DND-41 (cell line): ENCODE data around the gene FCGR1A.
A peak's percentile ranks its signal among the peaks of the same experiment; 100 is the strongest.
"Not testable (repeated sequence)": the region's sequence is repeated elsewhere in the genome, so short reads cannot be mapped to it uniquely, and the experiment has no call there.

ENCODE experiments used
- ATAC-seq: fragments of 200-7000 bp; cut with Tn5 transposase; 3 replicates; pipeline ENCODE4 v1.9.1; 2021; ENCODE audit warnings: low read depth; ENCODE audit not compliant: insufficient read depth
- DNase-seq: peaks from one replicate; pipeline ENCODE4 v3.0.0-alpha.2; 2020
- H2AFZ ChIP-seq: 2 replicates; pipeline ENCODE4 v1.6.0; 2012; ENCODE audit warnings: low read depth, low read length
- H3K27ac ChIP-seq: 2 replicates; pipeline ENCODE4 v1.5.1; 2012; ENCODE audit warnings: low read length, inconsistent platforms
- H3K27me3 ChIP-seq: fragments of 200-600 bp; sonication (generic); 2 replicates; pipeline ENCODE4 v1.6.0; 2012; ENCODE audit warnings: low read length, mild to moderate bottlenecking, inconsistent platforms; ENCODE audit not compliant: insufficient read depth, poor library complexity
- H3K36me3 ChIP-seq: 2 replicates; pipeline ENCODE4 v1.5.1; 2012; ENCODE audit warnings: low read length, inconsistent platforms; ENCODE audit not compliant: insufficient read depth
- H3K4me1 ChIP-seq: 2 replicates; pipeline ENCODE4 v1.5.1; 2012; ENCODE audit warnings: mild to moderate bottlenecking, low read length; ENCODE audit not compliant: insufficient read depth
- H3K4me2 ChIP-seq: 2 replicates; pipeline ENCODE4 v1.6.0; 2012; ENCODE audit warnings: mild to moderate bottlenecking, moderate library complexity, low read length, inconsistent platforms; ENCODE audit not compliant: insufficient read depth
- H3K4me3 ChIP-seq, 2 experiments: fragments of 200-600 bp in 1 of 2; shearing (Covaris generic) in 1 of 2; 2 replicates each; pipeline ENCODE4 v1.5.1; 2012 to 2016; ENCODE audit warnings: inconsistent platforms in 2 of 2, low read length in 2 of 2, mild to moderate bottlenecking in 2 of 2, low read depth in 1 of 2, moderate library complexity in 1 of 2
- H3K79me2 ChIP-seq: 2 replicates; pipeline ENCODE4 v1.6.0; 2012; ENCODE audit warnings: low read length, inconsistent platforms; ENCODE audit not compliant: insufficient read depth
- H3K9ac ChIP-seq: 2 replicates; pipeline ENCODE4 v1.6.0; 2012; ENCODE audit warnings: low read depth, mild to moderate bottlenecking, inconsistent platforms, low read length, moderate library complexity
- H3K9me3 ChIP-seq: 2 replicates; pipeline ENCODE4 v1.5.1; 2012; ENCODE audit warnings: low read length, moderate library complexity, mild to moderate bottlenecking, inconsistent platforms; ENCODE audit not compliant: insufficient read depth, severe bottlenecking
- H4K20me1 ChIP-seq: 2 replicates; pipeline ENCODE4 v1.6.0; 2012; ENCODE audit warnings: low read length; ENCODE audit not compliant: insufficient read depth

The FCGR1A gene

DNA sequence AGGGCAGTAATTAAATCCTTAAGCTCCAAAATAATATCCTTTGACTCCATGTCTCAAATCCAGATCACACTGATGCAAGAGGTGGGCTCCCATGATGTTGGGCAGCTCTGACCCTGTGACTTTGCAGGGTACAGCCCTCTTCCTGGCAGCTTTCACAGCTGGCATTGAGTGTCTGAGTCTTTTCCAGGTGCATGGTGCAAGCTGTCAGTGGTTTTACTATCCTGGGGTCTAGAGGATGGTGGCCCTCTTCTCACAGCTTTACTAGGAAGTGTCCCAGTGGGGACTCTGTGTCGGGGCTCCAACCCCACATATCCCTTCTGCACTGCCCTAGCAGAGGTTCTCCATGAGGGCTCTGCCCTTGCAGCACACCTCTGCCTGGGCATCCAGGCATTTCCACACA lies 16.3 kb upstream of the FCGR1A start:
- H4K20me1 ChIP-seq, H3K79me2 ChIP-seq, H3K4me2 ChIP-seq, H2AFZ ChIP-seq, H3K27me3 ChIP-seq, H3K9me3 ChIP-seq, H3K9ac ChIP-seq, H3K4me3 ChIP-seq, H3K36me3 ChIP-seq: not testable (repeated sequence)
- ATAC-seq (peak; percentile 73), DNase-seq (peak; percentile 50)
- peak overlapping the region; percentile 65; the same call in 1 of the 2 replicates for H3K27ac ChIP-seq
- H3K4me1 ChIP-seq = peaks cover 25% of the 10 kb centered on the region

DNA sequence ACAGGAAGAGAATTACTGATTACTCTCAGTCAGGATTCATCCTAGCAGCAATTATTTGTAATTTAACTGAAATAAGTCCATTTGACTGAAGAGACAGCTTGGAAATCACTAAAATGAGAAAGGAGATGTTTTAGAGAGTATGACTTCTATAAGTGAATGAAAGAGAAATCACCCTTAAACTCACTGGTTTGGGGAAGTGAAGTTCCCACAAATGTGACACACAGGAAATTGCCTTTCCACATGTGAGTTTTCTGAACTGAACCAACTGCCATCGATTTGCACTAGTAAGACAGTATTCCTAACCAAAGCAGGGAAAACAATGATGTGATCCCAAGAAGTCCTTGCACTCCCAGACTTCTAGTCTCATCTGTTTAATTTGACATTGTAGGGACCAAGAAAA lies 13.3 kb upstream of the FCGR1A start:
- H3K4me1 ChIP-seq = peaks cover 11% of the 10 kb centered on the region
- not testable (repeated sequence) for H2AFZ ChIP-seq, H3K9ac ChIP-seq, DNase-seq, H3K27me3 ChIP-seq, H3K4me3 ChIP-seq, H3K9me3 ChIP-seq, H3K36me3 ChIP-seq, H4K20me1 ChIP-seq, H3K79me2 ChIP-seq, H3K27ac ChIP-seq, H3K4me2 ChIP-seq
- ATAC-seq = 0 out of 3 replicates have a peak, but pooled peaks have one; percentile 31

DNA sequence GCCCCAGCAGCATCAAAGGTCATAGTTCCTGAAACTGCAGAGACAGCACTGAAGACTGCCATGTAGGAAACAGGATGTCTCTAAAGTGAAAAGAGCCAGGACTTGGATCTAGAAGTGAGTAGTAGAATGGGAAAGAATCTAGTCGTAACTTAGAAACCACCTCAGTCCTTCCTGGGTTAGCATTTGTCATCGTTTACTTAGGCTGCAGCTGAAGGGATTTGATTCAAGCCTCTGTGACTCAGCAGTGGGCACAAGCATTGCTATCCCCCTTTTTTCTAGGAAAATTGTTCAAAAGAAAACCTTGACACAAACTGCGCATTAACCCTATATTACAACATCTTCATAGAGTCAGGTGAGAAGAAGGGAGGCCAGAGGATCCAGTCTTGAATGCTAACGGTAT lies 11.8 kb upstream of the FCGR1A start:
- not testable (repeated sequence) for DNase-seq, H3K4me3 ChIP-seq, ATAC-seq

DNA sequence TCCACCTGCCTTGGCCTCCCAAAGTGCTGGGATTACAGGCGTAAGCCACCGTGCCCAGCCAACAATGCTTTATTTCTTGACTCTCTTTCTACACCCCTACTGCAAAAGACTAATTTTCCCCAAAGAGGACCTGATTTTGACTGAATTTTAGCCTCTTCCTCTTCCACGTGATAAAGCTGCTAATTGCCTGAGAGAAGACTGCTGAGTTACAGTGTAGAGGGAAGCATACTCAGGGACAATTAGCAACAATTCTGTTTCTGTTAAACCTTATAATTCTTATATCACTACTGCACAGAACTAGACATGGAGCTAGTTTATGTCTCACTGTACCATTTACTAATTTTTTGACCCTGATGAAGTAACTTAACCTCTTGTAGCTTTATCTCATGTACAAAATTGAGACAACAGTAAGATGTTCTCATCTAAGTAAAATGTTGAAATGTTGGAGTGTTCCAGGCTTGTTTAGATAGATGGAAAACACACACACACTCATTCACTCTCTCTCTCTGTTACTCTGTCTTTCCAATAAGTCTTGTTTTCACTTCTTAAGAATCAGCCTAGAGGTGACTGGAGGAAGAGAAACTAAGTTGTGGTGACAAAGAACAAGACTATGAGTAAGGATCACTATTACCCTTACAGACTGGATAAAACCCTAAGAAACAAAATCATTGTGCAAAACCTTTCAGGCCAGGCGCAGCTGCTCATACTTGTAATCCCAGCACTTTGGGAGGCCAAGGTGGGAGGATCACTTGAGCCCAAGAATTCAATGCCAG lies 10.7 kb upstream of the FCGR1A start:
- not testable (repeated sequence) for H4K20me1 ChIP-seq, H2AFZ ChIP-seq, H3K36me3 ChIP-seq, H3K9ac ChIP-seq, DNase-seq, H3K9me3 ChIP-seq, H3K27ac ChIP-seq, H3K27me3 ChIP-seq, H3K4me3 ChIP-seq, H3K79me2 ChIP-seq, H3K4me2 ChIP-seq
- peak; percentile 34; the same call in 1 of the 3 replicates for ATAC-seq
- H3K4me1 ChIP-seq = peaks cover 14% of the 10 kb centered on the region

More for the DNA sequence above, 11.8 kb upstream of the FCGR1A start:
- not testable (repeated sequence) for H3K9ac ChIP-seq, H3K27me3 ChIP-seq, H3K27ac ChIP-seq, H3K79me2 ChIP-seq, H3K9me3 ChIP-seq, H2AFZ ChIP-seq, H3K4me2 ChIP-seq, H3K36me3 ChIP-seq, H4K20me1 ChIP-seq
- H3K4me1 ChIP-seq = peaks cover 16% of the 10 kb centered on the region

DNA sequence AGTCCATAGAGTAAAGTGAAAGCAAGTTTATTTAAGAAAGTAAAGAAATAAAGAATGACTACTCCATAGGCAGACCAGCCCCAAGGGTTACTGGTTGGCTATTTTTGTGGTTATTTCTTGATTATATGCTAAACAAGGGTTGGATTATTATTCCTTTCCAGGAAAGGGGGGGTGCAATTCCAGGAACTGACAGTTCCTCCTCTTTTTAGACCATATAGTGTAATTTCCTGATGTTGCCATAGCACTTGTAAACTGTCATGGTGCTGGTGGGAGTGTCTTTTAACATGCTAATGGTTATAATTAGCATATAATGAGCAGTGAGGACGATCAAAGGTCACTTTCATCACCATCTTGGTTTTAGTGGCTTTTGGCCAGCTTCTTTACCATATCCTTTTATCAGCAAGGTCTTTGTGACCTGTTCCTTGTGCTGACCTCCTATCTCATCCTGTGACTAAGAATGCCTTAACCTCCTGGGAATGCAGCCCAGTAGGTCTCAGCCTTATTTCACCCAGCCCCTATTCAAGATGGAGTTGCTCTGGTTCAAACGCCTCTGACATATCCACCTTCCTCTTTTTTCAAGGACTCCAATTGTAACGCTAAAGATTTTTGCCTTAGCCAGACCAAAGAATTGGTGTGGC lies 6.9 kb upstream of the FCGR1A start:
- peak overlapping the region; percentile 65 for H3K27ac ChIP-seq
- peaks cover 17% of the 10 kb centered on the region for H3K4me1 ChIP-seq
- not testable (repeated sequence) for H3K9me3 ChIP-seq, H4K20me1 ChIP-seq, H2AFZ ChIP-seq, H3K79me2 ChIP-seq, H3K4me3 ChIP-seq, H3K9ac ChIP-seq, H3K36me3 ChIP-seq, H3K27me3 ChIP-seq
- ATAC-seq (0 out of 3 replicates have a peak, but pooled peaks have one; percentile 5), DNase-seq (peak; percentile 42)
- 0 out of 2 replicates have a peak overlapping the region, but pooled peaks have one; percentile 12 for H3K4me2 ChIP-seq

DNA sequence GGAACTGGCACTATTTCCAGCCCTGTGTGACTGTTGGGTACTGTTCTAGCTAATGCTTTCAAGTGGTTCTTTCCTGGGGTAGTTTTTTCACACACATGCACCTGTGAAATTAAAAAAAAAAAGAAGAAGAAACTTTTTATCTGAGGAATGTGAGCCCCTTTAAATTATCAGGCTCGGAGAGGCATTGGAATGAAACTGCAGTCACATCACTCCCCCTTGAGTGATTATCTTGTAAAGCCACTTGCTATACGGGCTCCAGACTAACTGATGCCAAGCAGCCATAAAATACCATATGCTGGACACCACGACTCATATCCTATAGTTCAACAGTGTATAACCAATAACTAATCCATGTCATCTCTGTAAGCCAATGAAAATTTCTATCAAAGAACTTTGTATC lies 5.4 kb upstream of the FCGR1A start:
- not testable (repeated sequence) for H3K36me3 ChIP-seq, H3K79me2 ChIP-seq, H3K27me3 ChIP-seq, H3K4me3 ChIP-seq, H2AFZ ChIP-seq, H4K20me1 ChIP-seq, H3K9me3 ChIP-seq
- Histone ChIP-seq H3K4me2 (0 out of 2 replicates have a peak overlapping the region, but pooled peaks have one; percentile 22), H3K27ac (peak overlapping the region; percentile 67), H3K9ac (0 out of 2 replicates have a peak overlapping the region, but pooled peaks have one; percentile 26), H3K4me1 (peaks cover 17% of the 10 kb centered on the region)
- peak; percentile 51 for DNase-seq
- peak; percentile 86 for ATAC-seq

DNA sequence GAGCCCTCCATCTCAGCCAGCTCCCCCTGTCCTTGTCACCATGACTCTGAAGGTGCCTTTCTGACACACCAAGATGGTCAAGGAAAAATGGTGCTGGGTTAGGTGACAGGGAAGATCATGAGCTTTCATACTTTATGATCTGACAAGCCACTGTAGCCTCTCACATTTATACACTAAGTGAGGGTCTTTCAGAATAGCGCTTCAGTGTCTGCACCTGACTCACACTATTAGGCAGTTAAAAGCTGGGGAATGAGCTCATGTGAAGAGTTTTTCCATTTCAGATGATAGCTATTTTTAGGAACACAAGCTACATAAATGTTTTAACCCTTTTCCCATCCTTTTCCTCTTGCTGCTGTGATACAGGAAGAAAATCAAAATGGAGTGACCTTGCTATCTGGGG lies 4.2 kb upstream of the FCGR1A start:
- H3K27ac ChIP-seq, H3K4me2 ChIP-seq, H3K4me3 ChIP-seq, H3K9ac ChIP-seq, H3K27me3 ChIP-seq, DNase-seq, ATAC-seq, H4K20me1 ChIP-seq, H2AFZ ChIP-seq, H3K36me3 ChIP-seq, H3K79me2 ChIP-seq, H3K9me3 ChIP-seq: not testable (repeated sequence)
- H3K4me1 ChIP-seq = peaks cover 17% of the 10 kb centered on the region

DNA sequence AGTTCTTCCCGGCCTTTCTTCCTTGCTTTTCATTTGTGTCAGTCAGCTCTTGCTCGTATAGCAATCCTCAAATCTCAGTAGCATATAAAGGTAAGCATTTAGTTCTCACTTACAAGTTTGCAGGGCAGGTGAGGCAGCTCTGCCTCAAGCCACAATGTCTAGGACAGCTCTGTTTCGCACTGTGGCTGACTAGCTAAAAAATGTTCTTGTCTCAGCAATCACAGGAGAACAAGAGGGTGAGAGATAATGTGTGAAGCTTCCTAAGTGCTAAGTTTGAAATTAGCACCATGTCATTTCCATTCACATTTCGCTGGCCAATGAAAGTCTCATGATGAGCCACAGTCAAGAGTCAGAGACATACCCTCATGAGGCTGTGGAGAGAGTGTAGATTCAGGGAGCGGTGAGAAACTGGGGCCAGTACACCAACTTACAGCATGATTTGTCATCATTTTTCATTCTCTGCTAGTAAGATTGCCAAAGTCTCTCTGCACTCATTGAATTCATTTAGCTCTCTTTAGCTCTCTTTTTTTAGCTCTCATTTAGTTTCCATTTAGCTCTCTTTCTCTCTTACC lies 995 bp upstream of the FCGR1A start:
- not testable (repeated sequence) for ATAC-seq, H4K20me1 ChIP-seq, H3K4me3 ChIP-seq, H3K4me1 ChIP-seq, H3K9me3 ChIP-seq, H3K9ac ChIP-seq, H3K79me2 ChIP-seq, H3K27me3 ChIP-seq, H3K4me2 ChIP-seq, DNase-seq, H2AFZ ChIP-seq, H3K36me3 ChIP-seq, H3K27ac ChIP-seq
